ENCODE results near the gene LGMN.
"Not testable (repeated sequence)": the region's sequence is repeated elsewhere in the genome, so short reads cannot be mapped to it uniquely, and the experiment has no call there.

LGMN gene

GRCh38 chr14:92748259-92749016 is at the start of gene LGMN:
Gene LGMN (minus strand): TSS chr14:92748627. CDS start chr14:92732786, 15,841 bp downstream.
- peak; percentile 93 for DNase-seq (ENCODE audit: low spot score)

- DNase-seq (ENCODE audit: low spot score): no peak
These were observed 46.5 kb upstream of the LGMN start for GRCh38 chr14:92794961-92795360.

- DNase-seq (ENCODE audit: low spot score): peak; percentile 24
These were observed 46.1 kb upstream of the LGMN start for GRCh38 chr14:92794547-92794941.

GRCh38 chr14:92793709-92794546 is 45.5 kb upstream of the LGMN start, which contains the start of gene GOLGA5:
Gene GOLGA5 (plus strand): TSS chr14:92794305. CDS start chr14:92797438, 3,133 bp downstream.
- peak; percentile 95 for DNase-seq (ENCODE audit: low spot score)

GRCh38 chr14:92792885-92793284 is 44.5 kb upstream of the LGMN start:
- peak; percentile 42 for DNase-seq (ENCODE audit: low spot score)

- peak; percentile 60 for DNase-seq (ENCODE audit: low spot score)
These were observed 41.1 kb upstream of the LGMN start for GRCh38 chr14:92789457-92790089.

- no peak for DNase-seq (ENCODE audit: low spot score)
These were observed 39.1 kb upstream of the LGMN start for GRCh38 chr14:92787554-92787953.

- no peak for DNase-seq (ENCODE audit: low spot score)
These were observed 38.0 kb upstream of the LGMN start for GRCh38 chr14:92786427-92786756.

- peak; percentile 42 for DNase-seq (ENCODE audit: low spot score)
These were observed 37.4 kb upstream of the LGMN start for GRCh38 chr14:92785667-92786426.

GRCh38 chr14:92783813-92784431 is 35.5 kb upstream of the LGMN start:
- peak; percentile 86 for DNase-seq (ENCODE audit: low spot score)

GRCh38 chr14:92781350-92781749 is 32.9 kb upstream of the LGMN start:
- DNase-seq (ENCODE audit: low spot score): no peak

- DNase-seq (ENCODE audit: low spot score): no peak
These were observed 32.2 kb upstream of the LGMN start for GRCh38 chr14:92780444-92781232.

- not testable (repeated sequence) for DNase-seq (ENCODE audit: low spot score)
These were observed 30.6 kb upstream of the LGMN start for GRCh38 chr14:92778868-92779565.

GRCh38 chr14:92775292-92775691 is 26.9 kb upstream of the LGMN start:
- not testable (repeated sequence) for DNase-seq (ENCODE audit: low spot score)

- DNase-seq (ENCODE audit: low spot score): no peak
These were observed 26.1 kb upstream of the LGMN start for GRCh38 chr14:92774572-92774971.

- DNase-seq (ENCODE audit: low spot score): no peak
These were observed 22.1 kb upstream of the LGMN start for GRCh38 chr14:92770484-92770883.

GRCh38 chr14:92768795-92769194 is 20.4 kb upstream of the LGMN start:
- no peak for DNase-seq (ENCODE audit: low spot score)

GRCh38 chr14:92768236-92768635 is 19.8 kb upstream of the LGMN start:
- DNase-seq (ENCODE audit: low spot score): not testable (repeated sequence)

GRCh38 chr14:92763666-92764631 is 15.5 kb upstream of the LGMN start:
- DNase-seq (ENCODE audit: low spot score): not testable (repeated sequence)

All from RKO (cell line).